Smooth muscle cell (in vitro differentiated cells): Measurements from ENCODE around the gene OBSL1. TPM values are rescaled to one million over a fixed set of nuclear protein-coding genes. Genes with fewer than 3 reads are reported as not detected.
A peak's percentile ranks its signal among the peaks of the same experiment; 100 is the strongest.

Experiments used
- DNase-seq: peaks from one replicate; lab custom pipeline; 2025; ENCODE audit not compliant: unreplicated experiment; lab: John Stamatoyannopoulos, UW
- H2AFZ ChIP-seq: fragments of 200-600 bp; sonication (generic); 2 replicates; pipeline ENCODE4 v1.6.0; 2016; ENCODE audit warnings: antibody characterized with exemption, low read depth, mild to moderate bottlenecking
- H3F3A ChIP-seq: fragments of 200-600 bp; sonication (generic); 2 replicates; pipeline ENCODE4 v1.6.0; 2017; ENCODE audit warnings: antibody characterized with exemption, low read depth
- H3K27ac ChIP-seq: fragments of 200-600 bp; sonication (generic); 2 replicates; pipeline ENCODE4 v1.5.1; 2016; ENCODE audit warnings: low read depth, mild to moderate bottlenecking
- H3K27me3 ChIP-seq: fragments of 200-600 bp; sonication (generic); 2 replicates; pipeline ENCODE4 v1.6.1; 2016; ENCODE audit warnings: low read depth, mild to moderate bottlenecking
- H3K36me3 ChIP-seq: fragments of 200-600 bp; sonication (generic); 2 replicates; pipeline ENCODE4 v1.5.1; 2016; ENCODE audit warnings: low read depth
- H3K4me1 ChIP-seq: fragments of 200-600 bp; sonication (generic); 2 replicates; pipeline ENCODE4 v1.5.1; 2016; ENCODE audit warnings: low read depth
- H3K4me2 ChIP-seq: fragments of 200-600 bp; sonication (generic); 2 replicates; pipeline ENCODE4 v1.6.0; 2016; ENCODE audit warnings: mild to moderate bottlenecking
- H3K4me3 ChIP-seq: fragments of 200-600 bp; sonication (generic); 2 replicates; pipeline ENCODE4 v1.5.1; 2016; ENCODE audit warnings: mild to moderate bottlenecking
- H3K79me2 ChIP-seq: fragments of 200-600 bp; sonication (generic); 2 replicates; pipeline ENCODE4 v1.6.0; 2016; ENCODE audit warnings: low read depth, mild to moderate bottlenecking
- H3K9ac ChIP-seq: fragments of 200-600 bp; sonication (generic); 2 replicates; pipeline ENCODE4 v1.6.0; 2016; ENCODE audit warnings: low read depth
- H3K9me3 ChIP-seq: fragments of 200-600 bp; sonication (generic); replicated peaks from 2 replicates; pipeline ENCODE4 v1.5.1; 2016; ENCODE audit warnings: low read depth
- H4K20me1 ChIP-seq: fragments of 200-600 bp; sonication (generic); 2 replicates; pipeline ENCODE4 v1.6.0; 2016; ENCODE audit warnings: low read depth
- CTCF ChIP-seq: fragments of 200-600 bp; sonication (generic); IDR thresholded peaks from 2 replicates; pipeline ENCODE4 v1.5.1; 2017; ENCODE audit warnings: borderline replicate concordance, mild to moderate bottlenecking, antibody characterized with exemption; ENCODE audit not compliant: insufficient read depth, poor library complexity, severe bottlenecking
- WGBS: methylation state at CpG from one replicate; pipeline ENCODE4 v1.1.7; 2016; ENCODE audit warnings: low lambda C conversion rate; 5-methylcytosine and 5-hydroxymethylcytosine counted together
- polyA plus RNA-seq: library from polyadenylated mRNA; unstranded; fragments of >200 nt; fragmentation: Nextera tagmentation; extraction: Ambion mirVana; gene quantifications from 2 replicates; pipeline ENCODE4 v1.2.1, GENCODE V29; 2016
- total RNA-seq: library from RNA; depleted of rRNA; stranded (reverse); fragments of >200 nt; gene quantifications from 2 replicates; pipeline ENCODE4 v1.2.3, GENCODE V29; 2014

The OBSL1 gene
- total and polyA plus RNA-seq, 2 experiments from 2014 or later = 51.1 to 71.9 TPM

- Histone ChIP-seq H3K9ac (no peak overlapping the region), H3K4me2 (peak overlapping the region; percentile 95), H2AFZ (no peak overlapping the region), H3K27ac (no peak overlapping the region), H3K36me3 (no peaks in the 10 kb centered on the region), H3K4me3 (peak overlapping the region; percentile 75), H3F3A (no peaks in the 10 kb centered on the region), H3K4me1 (peaks cover 14% of the 10 kb centered on the region), H3K27me3 (no peaks in the 10 kb centered on the region), H3K79me2 (peaks cover 12% of the 10 kb centered on the region), H3K9me3 (no peaks in the 10 kb centered on the region), H4K20me1 (peaks cover 9% of the 10 kb centered on the region)
- 73% methylated on average over 6 of the region's 6 CpGs for WGBS
- no peak for TF ChIP-seq CTCF
- DNase-seq = no peak
These were observed 1.7 kb downstream of the OBSL1 start for GRCh38 chr2:219569635-219570034.

GRCh38 chr2:219569041-219569440 lies 2.3 kb downstream of the OBSL1 start:
- Histone ChIP-seq H3K27ac (no peak overlapping the region), H3K36me3 (no peaks in the 10 kb centered on the region), H4K20me1 (peaks cover 9% of the 10 kb centered on the region), H3K4me1 (peaks cover 14% of the 10 kb centered on the region), H3K4me3 (no peak overlapping the region), H3K79me2 (peaks cover 12% of the 10 kb centered on the region), H3F3A (no peaks in the 10 kb centered on the region), H3K4me2 (peak overlapping the region; percentile 95), H3K9ac (no peak overlapping the region), H2AFZ (no peak overlapping the region), H3K9me3 (no peaks in the 10 kb centered on the region), H3K27me3 (no peaks in the 10 kb centered on the region)
- DNase-seq = no peak
- no peak for TF ChIP-seq CTCF
- 66% methylated on average over 6 of the region's 6 CpGs for WGBS

GRCh38 chr2:219567791-219568361 lies 3.5 kb downstream of the OBSL1 start:
- no peak overlapping the region for H3K4me3 ChIP-seq
- H3F3A ChIP-seq = no peaks in the 10 kb centered on the region
- no peak overlapping the region for H3K9ac ChIP-seq
- WGBS = 93% methylated on average over 35 of the region's 35 CpGs
- peaks cover 9% of the 10 kb centered on the region for H4K20me1 ChIP-seq
- H3K4me2 ChIP-seq = no peak overlapping the region
- no peak overlapping the region for H2AFZ ChIP-seq
- H3K27ac ChIP-seq = no peak overlapping the region
- peaks cover 12% of the 10 kb centered on the region for H3K79me2 ChIP-seq
- DNase-seq = no peak
- no peaks in the 10 kb centered on the region for H3K9me3 ChIP-seq
- peaks cover 14% of the 10 kb centered on the region for H3K4me1 ChIP-seq
- H3K27me3 ChIP-seq = no peaks in the 10 kb centered on the region
- no peak for TF ChIP-seq CTCF
- no peaks in the 10 kb centered on the region for H3K36me3 ChIP-seq

GRCh38 chr2:219567131-219567530 lies 4.2 kb downstream of the OBSL1 start:
- Histone ChIP-seq H3K27ac (no peak overlapping the region), H4K20me1 (peaks cover 9% of the 10 kb centered on the region), H3K4me3 (no peak overlapping the region), H3F3A (no peaks in the 10 kb centered on the region), H3K79me2 (peaks cover 12% of the 10 kb centered on the region), H2AFZ (no peak overlapping the region), H3K9ac (no peak overlapping the region), H3K9me3 (no peaks in the 10 kb centered on the region), H3K27me3 (no peaks in the 10 kb centered on the region), H3K36me3 (no peaks in the 10 kb centered on the region), H3K4me2 (no peak overlapping the region), H3K4me1 (peaks cover 13% of the 10 kb centered on the region)
- WGBS = 95% methylated on average over 18 of the region's 18 CpGs
- TF ChIP-seq CTCF = no peak
- DNase-seq = no peak
